ENCODE results near the gene MED12L.

DNA sequence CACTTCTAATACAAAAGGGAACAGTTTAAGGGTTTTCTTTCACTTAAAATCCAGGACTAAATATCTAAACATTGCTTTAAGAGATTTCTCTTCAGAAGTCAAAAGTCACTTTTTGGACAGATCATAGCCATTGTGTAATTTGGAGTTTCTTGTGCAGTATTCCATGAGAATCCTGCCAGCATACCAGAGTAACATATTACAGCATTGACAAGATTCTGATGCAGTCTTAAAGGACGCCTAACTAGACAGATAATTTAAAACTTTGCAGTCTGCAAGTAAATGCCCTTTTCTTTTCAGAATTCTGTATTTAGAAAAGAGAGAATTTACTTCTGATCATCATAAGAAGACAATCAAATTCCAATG, 392.9 kb downstream of the MED12L start:
- TF ChIP-seq EZH2 (IDR thresholded peaks at IDR 0.05) (no peak), POLR2AphosphoS5 (IDR thresholded peaks at IDR 0.05; ENCODE audit: borderline replicate concordance, low read depth, low read length) (no peak)

Measured in SK-N-MC (cell line).